Effector memory CD8-positive, alpha-beta T cell (primary cell): ENCODE results near the gene LRG1.

ENCODE experiments used
- ATAC-seq: fragments of 150-1000 bp; cut with Tn5 transposase; replicated peaks from 2 replicates; pipeline ENCODE4 v1.10.0; 2021; ENCODE audit warnings: mild to moderate bottlenecking, moderate library complexity
- DNase-seq, 3 experiments: peaks; one replicate each; pipeline ENCODE4 v3.0.0; 2021
- H3K27ac Mint-ChIP-seq, 2 donors: one replicate each; pipeline ENCODE4 v1.8.0; 2022; ENCODE audit warnings: mild to moderate bottlenecking in 2 of 2, mixed read lengths in 2 of 2, moderate library complexity in 2 of 2
- H3K27me3 Mint-ChIP-seq, 2 donors: one replicate each; pipeline ENCODE4 v1.8.0; 2022; ENCODE audit warnings: mixed read lengths in 2 of 2
- H3K36me3 Mint-ChIP-seq: one replicate; pipeline ENCODE4 v1.8.0; 2022; ENCODE audit warnings: mild to moderate bottlenecking, moderate library complexity, mixed read lengths; ENCODE audit not compliant: insufficient read depth
- H3K4me1 Mint-ChIP-seq, 2 donors: one replicate each; pipeline ENCODE4 v1.8.0; 2022; ENCODE audit warnings: low read depth in 2 of 2, mixed read lengths in 2 of 2
- H3K4me3 Mint-ChIP-seq, 2 donors: one replicate each; pipeline ENCODE4 v1.8.0; 2022; ENCODE audit warnings: mild to moderate bottlenecking in 2 of 2, mixed read lengths in 2 of 2, moderate library complexity in 2 of 2
- H3K9me3 Mint-ChIP-seq, 2 donors: one replicate each; pipeline ENCODE4 v1.8.0; 2022; ENCODE audit warnings: mixed read lengths in 2 of 2

The LRG1 gene

DNA sequence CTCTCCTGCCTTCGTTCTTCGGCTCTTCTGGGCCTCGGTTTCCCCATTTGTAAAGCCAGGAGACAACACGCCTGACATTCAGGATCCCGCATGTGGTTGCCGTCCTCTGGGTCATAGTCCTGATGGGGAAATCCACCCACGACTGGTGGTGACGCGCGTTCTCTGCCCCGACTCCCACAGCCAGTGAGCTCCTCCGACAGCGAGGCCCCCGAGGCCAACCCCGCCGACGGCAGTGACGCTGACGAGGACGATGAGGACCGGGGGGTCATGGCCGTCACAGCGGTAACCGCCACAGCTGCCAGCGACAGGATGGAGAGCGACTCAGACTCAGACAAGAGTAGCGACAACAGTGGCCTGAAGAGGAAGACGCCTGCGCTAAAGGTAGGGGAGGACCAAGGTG lies 51.3 kb downstream of the LRG1 start:
- no peaks in the 10 kb centered on the region for H3K9me3 Mint-ChIP-seq
- peaks cover 0 to 4% of the 10 kb centered on the region in 2 donors for H3K4me1 Mint-ChIP-seq
- H3K4me3 Mint-ChIP-seq, result no peak overlapping the region
- DNase-seq, result no peak
- H3K27me3 Mint-ChIP-seq, result no peaks in the 10 kb centered on the region
- no peak overlapping the region for H3K27ac Mint-ChIP-seq
- no peak for ATAC-seq
- peaks cover 35% of the 10 kb centered on the region for H3K36me3 Mint-ChIP-seq

DNA sequence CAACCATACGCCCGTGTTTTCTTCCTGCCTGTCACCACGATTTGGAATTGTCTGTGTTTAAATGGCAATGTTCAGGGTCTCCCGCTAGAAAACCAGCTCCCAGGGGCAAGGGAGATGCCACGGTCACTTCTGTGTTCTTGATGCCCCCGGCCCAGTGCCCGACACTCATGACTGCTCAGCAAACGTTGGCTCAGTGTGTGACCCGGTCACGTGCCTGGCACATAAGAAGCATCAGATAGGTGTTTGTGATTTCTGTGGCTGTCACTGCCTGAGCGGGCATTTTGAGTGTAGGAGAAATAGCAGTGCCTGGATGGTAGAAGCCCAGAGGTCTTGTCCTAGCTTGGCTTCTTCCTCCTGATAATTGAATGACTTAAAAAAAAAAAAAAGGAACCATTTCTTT lies 52.3 kb downstream of the LRG1 start:
- no peaks in the 10 kb centered on the region for H3K9me3 Mint-ChIP-seq
- no peaks in the 10 kb centered on the region for H3K27me3 Mint-ChIP-seq
- H3K4me1 Mint-ChIP-seq, result peaks cover 0 to 4% of the 10 kb centered on the region in 2 donors
- no peak overlapping the region for H3K4me3 Mint-ChIP-seq
- DNase-seq (no peak), ATAC-seq (no peak)
- no peak overlapping the region for H3K27ac Mint-ChIP-seq
- peaks cover 37% of the 10 kb centered on the region for H3K36me3 Mint-ChIP-seq
